ENCODE results near the gene CD80.
"Not testable (repeated sequence)": the region's sequence is repeated elsewhere in the genome, so short reads cannot be mapped to it uniquely, and the experiment has no call there.

CD80 gene

GRCh38 chr3:119580067-119580760, 20.8 kb upstream of the CD80 start:
- no peak for DNase-seq

GRCh38 chr3:119579366-119580066, 20.1 kb upstream of the CD80 start, which contains the start of gene ADPRH:
Gene ADPRH (plus strand): TSS chr3:119579492. CDS start chr3:119582170, 2,678 bp downstream.
- peak; percentile 44 for DNase-seq

- DNase-seq, result no peak
These were observed 16.1 kb upstream of the CD80 start for GRCh38 chr3:119575507-119575906.

GRCh38 chr3:119571688-119572087, 12.3 kb upstream of the CD80 start:
- no peak for DNase-seq

- DNase-seq, result no peak
These were observed 11.8 kb upstream of the CD80 start for GRCh38 chr3:119571230-119571629.

GRCh38 chr3:119570229-119570628, 10.8 kb upstream of the CD80 start:
- DNase-seq, result no peak

- no peak for DNase-seq
These were observed 9.7 kb upstream of the CD80 start for GRCh38 chr3:119569156-119569555.

GRCh38 chr3:119563334-119563733, 3.9 kb upstream of the CD80 start:
- DNase-seq, result not testable (repeated sequence)

GRCh38 chr3:119562307-119562961, 3.0 kb upstream of the CD80 start:
- no peak for DNase-seq

- no peak for DNase-seq
These were observed 746 bp upstream of the CD80 start for GRCh38 chr3:119560160-119560559.

GRCh38 chr3:119558626-119559317, 642 bp downstream of the CD80 start:
- DNase-seq, result no peak

- DNase-seq, result no peak
These were observed 1.5 kb downstream of the CD80 start for GRCh38 chr3:119557877-119558269.

GRCh38 chr3:119557192-119557876, 2.1 kb downstream of the CD80 start:
- DNase-seq, result no peak

GRCh38 chr3:119555929-119556328, 3.5 kb downstream of the CD80 start:
- DNase-seq, result no peak

GRCh38 chr3:119555309-119555735, 4.1 kb downstream of the CD80 start:
- no peak for DNase-seq

GRCh38 chr3:119553823-119554415, 5.5 kb downstream of the CD80 start:
- DNase-seq, result no peak

GRCh38 chr3:119552928-119553327, 6.5 kb downstream of the CD80 start:
- DNase-seq, result not testable (repeated sequence)

GRCh38 chr3:119551598-119551997, 7.8 kb downstream of the CD80 start:
- DNase-seq, result no peak

- no peak for DNase-seq
These were observed 9.1 kb downstream of the CD80 start for GRCh38 chr3:119550192-119550910.

GRCh38 chr3:119548341-119548740, 11.1 kb downstream of the CD80 start:
- DNase-seq, result no peak

GRCh38 chr3:119547227-119547626, 12.2 kb downstream of the CD80 start:
- no peak for DNase-seq

GRCh38 chr3:119543147-119543546, 16.3 kb downstream of the CD80 start:
- no peak for DNase-seq

Data from GOT3 (cell line).